Measurements from ENCODE around the gene ANKHD1. TPM values are rescaled to one million over a fixed set of nuclear protein-coding genes. Genes with fewer than 3 reads are reported as not detected.

ANKHD1 gene
- total RNA-seq, 1 experiment from 2014 or later: 130 TPM

DNA sequence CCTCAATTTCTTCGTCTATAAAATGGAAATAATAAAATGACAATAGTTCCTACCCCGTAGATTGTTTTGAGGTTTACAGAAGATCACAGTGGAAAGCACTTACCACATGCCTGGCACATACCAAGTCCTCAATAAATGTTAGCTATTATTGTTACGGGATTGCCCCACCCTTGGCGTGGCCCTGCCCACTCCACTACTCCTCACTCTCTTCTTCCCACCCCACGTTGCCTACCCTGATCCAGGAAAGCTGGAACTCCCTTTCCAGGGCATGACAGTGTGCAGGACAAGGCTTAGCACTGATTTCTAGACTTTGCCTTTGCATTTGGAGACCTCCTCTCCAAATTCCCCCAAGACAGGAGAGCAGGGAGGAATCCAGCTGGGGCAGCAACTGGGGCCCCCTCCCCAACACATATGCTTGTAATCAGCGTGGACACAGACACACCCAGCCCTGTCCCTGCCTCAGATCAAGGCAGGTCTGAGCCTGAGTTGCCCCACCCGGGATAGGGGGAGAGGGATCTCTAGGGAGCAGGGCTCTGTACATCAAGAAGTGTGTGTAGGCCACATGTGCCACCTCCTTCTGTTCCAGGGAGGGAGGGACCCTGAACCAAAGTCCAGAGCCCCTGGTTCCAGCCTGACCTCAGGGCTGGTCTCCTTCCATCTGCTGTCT is 34.9 kb upstream of the ANKHD1 start:
- Histone ChIP-seq H3K36me3 (ENCODE audit: control insufficient read depth, insufficient read depth, low read length) (no peaks in the 10 kb centered on the region), H3K4me3 (ENCODE audit: low read depth, low read length) (no peak overlapping the region), H3K9me3 (no peaks in the 10 kb centered on the region), H3K27me3 (replicated peaks; ENCODE audit: control insufficient read depth, insufficient read depth, low read length) (no peaks in the 10 kb centered on the region), H3K4me1 (no peaks in the 10 kb centered on the region)
- no peak for DNase-seq
- no peak overlapping the region for H3K4me3 Mint-ChIP-seq (ENCODE audit: unreplicated experiment)
- ChIA-PET CTCF (no interaction called here), POLR2A (interaction anchor here (0.6 kb wide), 1 partner anchor 34 kb away, joined by 3 read pairs; the partner anchor contains the start of gene ANKHD1)
- intact Hi-C loops (cut with micrococcal nuclease; ENCODE audit: unreplicated experiment): no loop called here
- no peaks in the 10 kb centered on the region for H3K36me3 Mint-ChIP-seq (ENCODE audit: insufficient read depth, unreplicated experiment)
- H3K4me1 Mint-ChIP-seq (ENCODE audit: low read depth, unreplicated experiment): peaks cover 6% of the 10 kb centered on the region
- no peak overlapping the region for H3K27ac Mint-ChIP-seq (ENCODE audit: unreplicated experiment)
- H3K9me3 Mint-ChIP-seq (ENCODE audit: unreplicated experiment): no peaks in the 10 kb centered on the region
- no peaks in the 10 kb centered on the region for H3K27me3 Mint-ChIP-seq (ENCODE audit: insufficient read depth, unreplicated experiment)
- TF ChIP-seq, protein P1, sequence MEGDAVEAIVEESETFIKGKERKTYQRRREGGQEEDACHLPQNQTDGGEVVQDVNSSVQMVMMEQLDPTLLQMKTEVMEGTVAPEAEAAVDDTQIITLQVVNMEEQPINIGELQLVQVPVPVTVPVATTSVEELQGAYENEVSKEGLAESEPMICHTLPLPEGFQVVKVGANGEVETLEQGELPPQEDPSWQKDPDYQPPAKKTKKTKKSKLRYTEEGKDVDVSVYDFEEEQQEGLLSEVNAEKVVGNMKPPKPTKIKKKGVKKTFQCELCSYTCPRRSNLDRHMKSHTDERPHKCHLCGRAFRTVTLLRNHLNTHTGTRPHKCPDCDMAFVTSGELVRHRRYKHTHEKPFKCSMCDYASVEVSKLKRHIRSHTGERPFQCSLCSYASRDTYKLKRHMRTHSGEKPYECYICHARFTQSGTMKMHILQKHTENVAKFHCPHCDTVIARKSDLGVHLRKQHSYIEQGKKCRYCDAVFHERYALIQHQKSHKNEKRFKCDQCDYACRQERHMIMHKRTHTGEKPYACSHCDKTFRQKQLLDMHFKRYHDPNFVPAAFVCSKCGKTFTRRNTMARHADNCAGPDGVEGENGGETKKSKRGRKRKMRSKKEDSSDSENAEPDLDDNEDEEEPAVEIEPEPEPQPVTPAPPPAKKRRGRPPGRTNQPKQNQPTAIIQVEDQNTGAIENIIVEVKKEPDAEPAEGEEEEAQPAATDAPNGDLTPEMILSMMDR (IDR thresholded peaks at IDR 0.05; ENCODE audit: insufficient read depth in 1 of 2, low read depth in 1 of 2, low read length in 1 of 2, severe bottlenecking in 1 of 2, unreplicated experiment in 1 of 2): no peak
- no TSS peak for BruUV-seq (replicated peaks)

DNA sequence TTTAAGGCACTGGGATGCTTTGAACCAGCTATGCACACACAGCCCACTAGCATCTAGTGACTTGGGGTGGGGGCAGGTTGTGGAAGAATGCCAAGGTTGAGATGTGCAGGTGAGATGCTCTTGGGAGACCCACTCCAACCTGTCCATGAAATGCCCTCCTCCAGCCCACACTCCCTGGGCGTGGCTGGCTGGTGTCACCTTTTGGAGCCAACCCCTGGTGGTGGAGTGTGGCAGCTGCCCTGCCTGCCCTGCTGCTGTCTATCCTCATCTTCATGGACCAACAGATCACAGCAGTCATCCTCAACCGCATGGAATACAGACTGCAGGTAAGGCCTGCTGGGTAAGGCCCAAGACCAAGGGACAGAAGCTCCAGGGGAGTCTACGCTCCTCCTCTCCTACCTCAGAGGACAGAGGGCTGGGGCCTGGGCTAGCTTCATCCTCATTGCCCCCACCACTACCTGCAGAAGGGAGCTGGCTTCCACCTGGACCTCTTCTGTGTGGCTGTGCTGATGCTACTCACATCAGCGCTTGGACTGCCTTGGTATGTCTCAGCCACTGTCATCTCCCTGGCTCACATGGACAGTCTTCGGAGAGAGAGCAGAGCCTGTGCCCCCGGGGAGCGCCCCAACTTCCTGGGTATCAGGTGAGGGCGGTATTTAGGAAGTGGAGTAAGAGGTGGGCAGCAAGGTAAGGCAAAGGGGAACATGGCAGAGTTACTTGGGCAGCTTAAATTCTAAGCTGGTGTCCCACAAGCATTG is 34.2 kb upstream of the ANKHD1 start:
- Histone ChIP-seq H3K27me3 (replicated peaks; ENCODE audit: control insufficient read depth, insufficient read depth, low read length) (no peaks in the 10 kb centered on the region), H3K4me1 (no peaks in the 10 kb centered on the region), H3K4me3 (ENCODE audit: low read depth, low read length) (no peak overlapping the region), H3K9me3 (no peaks in the 10 kb centered on the region), H3K36me3 (ENCODE audit: control insufficient read depth, insufficient read depth, low read length) (no peaks in the 10 kb centered on the region)
- CTCF ChIA-PET: interaction anchor here (0.7 kb wide), 1 partner anchor 8 kb away, joined by 3 read pairs; no protein-coding TSS in a partner anchor
- Mint-ChIP-seq H3K36me3 (ENCODE audit: insufficient read depth, unreplicated experiment) (no peaks in the 10 kb centered on the region), H3K27me3 (ENCODE audit: insufficient read depth, unreplicated experiment) (no peaks in the 10 kb centered on the region), H3K9me3 (ENCODE audit: unreplicated experiment) (no peaks in the 10 kb centered on the region), H3K27ac (ENCODE audit: unreplicated experiment) (no peak overlapping the region), H3K4me3 (ENCODE audit: unreplicated experiment) (no peak overlapping the region), H3K4me1 (ENCODE audit: low read depth, unreplicated experiment) (peaks cover 6% of the 10 kb centered on the region)
- TF ChIP-seq, protein P1 (IDR thresholded peaks at IDR 0.05; ENCODE audit: insufficient read depth in 1 of 2, low read depth in 1 of 2, low read length in 1 of 2, severe bottlenecking in 1 of 2, unreplicated experiment in 1 of 2): no peak
- intact Hi-C loops (cut with micrococcal nuclease; ENCODE audit: unreplicated experiment): no loop called here
- no TSS peak for BruUV-seq (replicated peaks)
- POLR2A ChIA-PET: no interaction called here
- DNase-seq: no peak

DNA sequence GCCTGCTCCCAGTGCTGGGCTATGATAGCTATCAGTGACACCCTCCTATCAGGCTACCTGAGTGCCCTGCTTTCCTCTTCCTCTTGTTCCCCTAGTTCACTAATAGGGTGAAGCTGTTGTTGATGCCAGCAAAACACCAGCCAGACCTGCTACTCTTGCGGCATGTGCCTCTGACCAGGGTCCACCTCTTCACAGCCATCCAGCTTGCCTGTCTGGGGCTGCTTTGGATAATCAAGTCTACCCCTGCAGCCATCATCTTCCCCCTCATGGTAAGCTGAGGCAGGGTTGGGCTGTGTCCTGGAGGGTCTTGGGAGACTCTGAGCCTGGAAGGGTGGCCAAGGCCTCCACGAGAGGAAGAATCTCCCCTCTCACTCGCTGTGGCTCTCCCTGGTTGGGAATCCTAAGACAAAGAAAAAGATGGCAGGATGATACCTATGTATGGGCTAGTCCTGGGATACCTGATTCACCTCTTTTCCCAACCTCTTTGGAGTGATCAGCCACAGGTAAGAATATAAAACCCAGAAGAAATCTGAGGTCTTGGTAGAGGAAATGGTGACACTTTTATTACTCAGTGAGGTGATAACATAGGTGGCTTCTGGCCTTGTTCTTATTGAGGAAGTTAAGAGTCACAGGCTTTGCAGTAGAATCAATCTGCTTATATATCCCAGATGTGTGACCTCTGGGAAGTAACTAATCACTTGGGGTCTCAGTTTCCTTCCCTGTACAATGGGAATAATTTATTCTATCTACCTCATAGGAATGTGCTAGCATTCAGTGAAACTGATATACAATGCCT is 30.1 kb upstream of the ANKHD1 start:
- intact Hi-C loops (cut with micrococcal nuclease; ENCODE audit: unreplicated experiment): loop anchor here (2.0 to 5.0 kb wide), 4 partner anchors 29 to 293 kb away; partner anchors contain the start of genes ANKHD1, EIF4EBP3 and WDR55
- Mint-ChIP-seq H3K4me3 (ENCODE audit: unreplicated experiment) (no peak overlapping the region), H3K4me1 (ENCODE audit: low read depth, unreplicated experiment) (peaks cover 16% of the 10 kb centered on the region), H3K9me3 (ENCODE audit: unreplicated experiment) (no peaks in the 10 kb centered on the region), H3K27ac (ENCODE audit: unreplicated experiment) (no peak overlapping the region), H3K27me3 (ENCODE audit: insufficient read depth, unreplicated experiment) (no peaks in the 10 kb centered on the region), H3K36me3 (ENCODE audit: insufficient read depth, unreplicated experiment) (no peaks in the 10 kb centered on the region)
- ChIA-PET CTCF (interaction anchor here (0.6 to 2.0 kb wide), 4 partner anchors 13 to 349 kb away, joined by 6 to 11 read pairs (median 8); partner anchors contain the start of gene ANKHD1), POLR2A (no interaction called here)
- no peaks in the 10 kb centered on the region for H3K27me3 ChIP-seq (replicated peaks; ENCODE audit: control insufficient read depth, insufficient read depth, low read length)
- H3K4me3 ChIP-seq (ENCODE audit: low read depth, low read length): no peak overlapping the region
- no peaks in the 10 kb centered on the region for H3K4me1 ChIP-seq
- no peaks in the 10 kb centered on the region for H3K36me3 ChIP-seq (ENCODE audit: control insufficient read depth, insufficient read depth, low read length)
- BruUV-seq (replicated peaks): no TSS peak
- no peaks in the 10 kb centered on the region for H3K9me3 ChIP-seq
- no peak for DNase-seq
- TF ChIP-seq, protein P1 (IDR thresholded peaks at IDR 0.05; ENCODE audit: insufficient read depth in 1 of 2, low read depth in 1 of 2, low read length in 1 of 2, severe bottlenecking in 1 of 2, unreplicated experiment in 1 of 2): no peak
